DMS114 treated with DMSO at 0.1 percent for 48 hours (cell line): ENCODE data around the gene FSTL4.

ENCODE experiments used
- DNase-seq: peaks from one replicate; lab custom pipeline; 2025; ENCODE audit not compliant: unreplicated experiment; lab: John Stamatoyannopoulos, UW

FSTL4 gene

GRCh38 chr5:133354323-133355185 is 257.8 kb downstream of the FSTL4 start:
- no peak for DNase-seq

GRCh38 chr5:133353741-133354140 is 258.6 kb downstream of the FSTL4 start:
- DNase-seq = no peak

GRCh38 chr5:133348406-133348805 is 263.9 kb downstream of the FSTL4 start:
- no peak for DNase-seq

- DNase-seq = no peak
Observed at GRCh38 chr5:133347039-133347438, 265.3 kb downstream of the FSTL4 start.

- DNase-seq = no peak
Observed at GRCh38 chr5:133344266-133344665, 268.1 kb downstream of the FSTL4 start.

DNA sequence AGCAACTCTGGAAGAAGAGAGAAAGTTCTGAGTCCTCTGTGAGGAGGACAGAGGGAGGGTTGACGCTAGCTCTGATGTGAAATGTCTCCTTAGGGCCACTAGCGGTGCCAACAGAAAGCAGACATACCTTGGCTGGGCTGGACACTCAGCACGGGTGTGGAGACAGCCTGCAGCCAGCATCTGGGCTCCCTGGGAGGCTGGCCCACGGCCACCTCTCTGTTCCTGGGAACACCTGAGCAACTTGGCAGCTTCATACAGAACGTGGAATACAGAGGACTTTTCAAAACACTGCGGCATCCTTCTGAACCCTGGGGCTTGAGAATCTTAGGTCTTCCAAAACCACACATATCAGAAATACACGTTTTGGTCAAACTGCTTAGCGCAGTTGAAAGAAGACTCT is 269.1 kb downstream of the FSTL4 start:
- no peak for DNase-seq

GRCh38 chr5:133341915-133342710 is 270.2 kb downstream of the FSTL4 start:
- DNase-seq = no peak

GRCh38 chr5:133341296-133341695 is 271.0 kb downstream of the FSTL4 start:
- DNase-seq = no peak

GRCh38 chr5:133340822-133341221 is 271.5 kb downstream of the FSTL4 start:
- DNase-seq = no peak

- no peak for DNase-seq
Observed at GRCh38 chr5:133340002-133340755, 272.2 kb downstream of the FSTL4 start.

DNA sequence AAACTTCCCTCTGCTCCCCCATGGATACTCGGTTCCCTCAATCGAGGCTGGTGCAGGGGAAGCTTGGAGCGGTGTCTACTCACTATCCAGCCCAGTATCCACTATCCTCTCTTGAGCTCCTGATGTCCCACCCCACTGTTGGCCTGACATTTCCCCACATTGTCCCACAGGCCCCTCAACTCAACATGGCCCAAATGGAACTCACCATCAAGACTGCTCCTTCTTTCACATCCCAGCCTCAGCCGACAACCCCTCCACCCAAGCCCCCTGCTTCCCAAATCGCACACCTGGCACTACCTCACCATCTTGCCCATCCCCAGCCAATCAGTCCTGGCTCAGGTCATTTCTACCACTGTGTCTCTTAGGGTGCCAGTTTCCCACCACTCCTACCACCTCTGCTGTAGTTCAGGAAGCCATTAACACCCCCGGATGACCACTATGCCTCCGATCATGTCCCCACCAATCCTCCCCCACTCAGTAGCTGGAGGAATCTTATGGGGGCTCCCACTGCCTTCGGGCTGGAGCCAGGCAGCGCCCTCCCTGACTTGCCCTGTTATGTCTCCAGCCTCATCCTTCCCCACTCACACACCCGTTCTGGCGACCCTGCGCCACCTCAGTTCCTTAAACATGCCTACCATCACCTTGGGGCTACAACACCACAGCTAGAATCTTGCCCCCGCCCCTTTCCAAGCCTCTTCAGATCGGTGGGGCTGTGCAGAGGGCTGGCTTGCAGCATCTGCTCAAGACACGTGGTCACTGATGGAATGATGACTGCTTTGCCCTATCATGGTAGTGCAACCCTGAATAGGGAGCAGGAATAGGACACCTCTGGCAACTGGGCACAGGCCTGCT is 273.6 kb downstream of the FSTL4 start:
- no peak for DNase-seq

DNA sequence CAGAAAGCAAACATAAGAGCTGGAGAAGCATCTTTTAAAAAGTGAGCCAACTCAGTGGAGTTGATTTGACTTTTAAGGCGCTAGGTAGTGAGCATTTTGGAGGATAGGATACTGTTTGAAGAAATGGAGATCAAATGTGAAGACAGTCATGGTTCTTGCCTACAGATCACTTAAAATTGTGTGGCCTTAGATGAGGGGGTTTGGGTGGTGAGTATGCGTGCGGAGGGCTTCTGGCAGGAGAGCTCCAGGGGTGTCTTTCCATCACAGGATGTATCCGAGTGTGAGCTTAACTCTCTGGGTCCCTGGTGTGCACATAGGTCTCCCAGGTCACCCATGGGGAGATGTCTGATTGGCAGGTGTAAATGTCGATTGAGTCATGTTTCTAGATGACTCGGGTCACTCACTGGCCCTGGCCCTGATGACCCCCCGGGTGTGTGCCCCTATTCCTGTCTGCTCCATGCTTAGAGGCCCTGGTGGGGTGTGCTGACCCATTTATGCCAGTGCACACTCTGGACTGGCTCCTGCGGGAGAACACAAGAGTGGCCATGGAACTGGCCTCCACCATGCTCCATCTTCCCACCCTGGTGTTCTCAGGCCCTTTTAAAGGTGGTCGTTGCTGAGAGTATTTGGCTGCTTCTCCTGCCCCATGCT is 274.4 kb downstream of the FSTL4 start:
- no peak for DNase-seq

GRCh38 chr5:133336969-133337410 is 275.4 kb downstream of the FSTL4 start:
- no peak for DNase-seq

GRCh38 chr5:133336121-133336968 is 276.0 kb downstream of the FSTL4 start:
- DNase-seq = no peak

- DNase-seq = no peak
Observed at GRCh38 chr5:133334796-133335639, 277.3 kb downstream of the FSTL4 start.

GRCh38 chr5:133333326-133334150 is 278.8 kb downstream of the FSTL4 start:
- no peak for DNase-seq

DNA sequence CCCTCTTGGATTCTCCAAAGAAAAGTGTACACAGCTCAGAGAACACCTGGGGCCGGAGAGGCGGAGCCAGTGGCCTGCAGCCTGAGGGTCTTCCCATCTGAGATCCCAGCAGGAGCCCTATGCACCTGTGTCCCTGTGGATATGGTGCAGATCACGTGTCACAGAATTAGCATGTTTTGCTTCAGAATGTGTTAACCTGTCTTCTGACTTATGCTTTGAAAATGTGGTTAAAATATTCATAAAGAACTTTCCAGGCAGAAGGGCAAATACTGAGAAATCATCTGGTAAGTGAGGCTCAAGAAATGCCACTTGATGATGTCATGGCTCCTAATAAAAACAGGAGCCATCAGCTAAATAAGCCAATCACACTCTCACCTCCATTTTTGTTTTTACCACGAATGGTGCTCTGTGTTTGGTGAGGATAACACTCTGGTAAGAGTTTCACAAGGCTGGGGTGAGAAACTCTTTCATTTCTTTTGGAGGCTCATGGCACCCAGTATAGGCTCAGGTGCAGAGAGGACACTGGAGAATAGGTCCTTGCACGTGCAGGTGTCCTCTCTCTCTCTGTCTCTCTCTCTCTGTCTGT is 279.8 kb downstream of the FSTL4 start:
- no peak for DNase-seq
